ENCODE results near the gene PLEKHS1.
"Not testable (repeated sequence)": the region's sequence is repeated elsewhere in the genome, so short reads cannot be mapped to it uniquely, and the experiment has no call there.

Gene PLEKHS1

GRCh38 chr10:113791691-113792090, 40.2 kb downstream of the PLEKHS1 start:
- no peak for DNase-seq (ENCODE audit: low spot score)

GRCh38 chr10:113801569-113801968, 50.1 kb downstream of the PLEKHS1 start:
- no peak for DNase-seq (ENCODE audit: low spot score)

DNA sequence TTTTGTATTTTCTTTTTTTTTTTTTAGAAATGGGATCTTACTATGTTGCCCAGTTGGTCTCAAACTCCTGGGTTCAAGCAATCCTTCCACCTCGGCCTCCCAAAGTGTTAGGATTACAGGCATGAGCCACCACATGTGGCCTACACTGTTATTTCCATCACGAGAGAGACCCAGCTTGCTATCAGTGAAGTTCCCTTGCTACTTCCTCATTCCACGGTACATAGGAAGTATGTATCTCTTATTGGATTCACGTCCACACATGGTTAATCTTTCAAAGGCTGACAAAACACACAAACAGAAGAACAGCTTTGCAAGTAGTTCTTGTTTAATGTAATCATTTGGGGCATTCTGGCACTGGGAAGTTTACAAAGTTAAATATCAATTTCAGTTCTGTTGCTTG, 51.5 kb downstream of the PLEKHS1 start:
- no peak for DNase-seq (ENCODE audit: low spot score)

DNA sequence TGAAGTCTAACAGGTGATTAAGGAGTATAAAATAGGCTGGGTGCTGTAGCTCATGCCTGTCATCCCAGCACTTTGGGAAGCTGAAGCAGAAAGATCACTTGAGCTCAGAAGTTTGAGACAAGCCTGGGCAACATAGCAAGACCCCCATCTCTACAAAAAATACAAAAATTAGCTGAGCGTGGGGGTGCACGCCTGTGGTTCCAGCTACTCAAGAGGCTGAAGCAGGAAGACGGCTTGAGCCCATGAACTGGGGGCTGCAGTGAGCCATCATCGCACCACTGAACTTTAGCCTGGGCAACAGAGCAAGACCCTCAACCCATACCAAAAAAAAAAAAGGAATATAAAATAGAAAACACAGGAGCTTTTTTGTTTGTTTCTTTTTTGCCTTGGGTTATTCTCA, 55.0 kb downstream of the PLEKHS1 start:
- no peak for DNase-seq (ENCODE audit: low spot score)

DNA sequence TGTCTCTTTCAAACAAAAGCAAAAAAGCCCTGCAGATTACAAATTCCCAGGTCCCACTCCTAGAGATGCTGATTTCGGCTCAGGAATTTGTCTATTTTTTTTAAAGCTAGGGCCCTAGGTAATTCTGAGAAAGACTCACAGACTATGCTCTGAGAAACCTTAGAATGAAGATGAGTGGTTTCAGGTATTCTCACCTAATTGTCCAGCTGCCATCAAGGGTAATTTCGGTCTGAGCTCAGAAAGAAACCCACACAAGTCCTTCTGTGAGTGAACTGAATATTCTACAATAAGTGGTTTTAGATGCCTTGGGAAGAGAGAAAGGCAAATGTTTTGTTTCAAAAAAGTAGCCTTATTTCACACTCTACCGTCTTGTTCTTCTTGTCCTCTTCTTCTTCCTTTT, 56.7 kb downstream of the PLEKHS1 start:
- DNase-seq (ENCODE audit: low spot score): no peak

DNA sequence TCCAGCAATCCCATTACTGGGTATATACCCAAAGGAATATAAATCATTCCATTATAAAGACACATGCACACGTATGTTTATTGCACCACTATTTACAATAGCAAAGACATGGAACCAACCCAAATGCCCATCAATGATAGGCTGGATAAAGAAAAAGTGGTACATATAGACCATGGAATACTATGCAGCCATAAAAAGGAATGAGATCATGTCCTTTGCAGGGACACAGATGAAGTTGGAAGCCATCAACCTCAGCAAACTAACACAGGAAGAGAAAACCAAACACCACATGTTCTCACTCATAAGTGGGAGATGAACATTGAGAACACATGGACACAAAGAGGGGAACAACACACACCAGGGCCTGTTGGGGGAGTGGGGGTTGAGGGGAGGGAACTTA, 63.2 kb downstream of the PLEKHS1 start:
- not testable (repeated sequence) for DNase-seq (ENCODE audit: low spot score)

DNA sequence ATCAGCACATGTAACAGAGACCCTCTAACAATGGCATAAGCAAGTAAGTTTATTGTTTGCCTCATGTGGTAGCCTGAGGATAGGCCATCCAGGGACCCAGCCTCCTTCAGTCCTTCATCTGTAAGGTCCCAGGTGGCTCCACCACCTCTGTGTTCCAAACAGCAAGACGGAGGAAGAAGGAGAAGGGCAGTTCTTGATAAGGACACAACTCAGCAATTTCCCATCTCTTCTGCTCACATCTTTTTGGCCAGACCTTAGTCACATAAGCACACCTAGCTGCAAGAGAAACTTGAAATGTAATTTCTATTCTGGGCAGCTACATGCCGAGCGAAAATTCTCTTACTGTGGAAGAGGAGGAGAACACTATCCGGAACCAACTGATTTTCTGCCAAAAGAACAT, 68.5 kb downstream of the PLEKHS1 start:
- no peak for DNase-seq (ENCODE audit: low spot score)

- no peak for DNase-seq (ENCODE audit: low spot score)
Measured at GRCh38 chr10:113820507-113820906, 69.0 kb downstream of the PLEKHS1 start.

DNA sequence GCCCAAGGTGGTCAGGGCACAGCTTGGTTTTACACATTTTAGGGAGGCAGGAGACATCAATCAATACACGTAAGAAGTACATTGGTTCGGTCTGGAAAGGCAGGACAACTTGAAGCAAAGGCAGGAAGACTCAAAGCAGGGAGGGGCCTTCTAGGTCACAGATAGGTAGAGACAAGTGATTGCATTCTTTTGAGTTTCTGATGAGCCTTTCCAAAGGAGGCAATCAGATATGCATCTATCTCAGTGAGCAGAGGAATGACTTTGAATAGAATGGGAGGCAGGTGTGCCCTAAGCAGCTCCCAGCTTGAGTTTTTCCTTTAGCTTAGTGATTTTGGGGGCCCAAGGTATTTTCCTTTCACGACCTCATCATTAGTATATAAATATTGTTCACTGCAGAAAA, 69.8 kb downstream of the PLEKHS1 start:
- DNase-seq (ENCODE audit: low spot score): not testable (repeated sequence)

- no peak for DNase-seq (ENCODE audit: low spot score)
Measured at GRCh38 chr10:113822174-113822573, 70.7 kb downstream of the PLEKHS1 start.

DNA sequence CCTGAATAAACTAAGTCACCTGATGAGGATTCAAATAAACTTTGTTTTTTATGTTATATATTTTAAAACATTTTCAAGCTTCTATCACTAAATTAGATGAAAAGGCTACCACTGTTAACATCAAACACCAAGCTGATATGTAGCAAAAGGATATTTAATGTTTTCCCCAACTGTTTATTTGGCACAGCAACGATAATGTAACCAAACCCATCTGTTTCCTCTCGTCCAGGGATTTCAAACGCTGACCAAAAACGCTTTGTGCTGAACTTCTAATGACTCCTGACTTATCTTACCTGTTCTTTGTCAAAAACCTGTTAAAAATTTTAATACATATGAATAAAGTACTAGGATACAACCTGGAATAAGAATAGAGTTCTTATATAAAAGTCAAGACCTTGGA, 71.9 kb downstream of the PLEKHS1 start:
- DNase-seq (ENCODE audit: low spot score): no peak

DNA sequence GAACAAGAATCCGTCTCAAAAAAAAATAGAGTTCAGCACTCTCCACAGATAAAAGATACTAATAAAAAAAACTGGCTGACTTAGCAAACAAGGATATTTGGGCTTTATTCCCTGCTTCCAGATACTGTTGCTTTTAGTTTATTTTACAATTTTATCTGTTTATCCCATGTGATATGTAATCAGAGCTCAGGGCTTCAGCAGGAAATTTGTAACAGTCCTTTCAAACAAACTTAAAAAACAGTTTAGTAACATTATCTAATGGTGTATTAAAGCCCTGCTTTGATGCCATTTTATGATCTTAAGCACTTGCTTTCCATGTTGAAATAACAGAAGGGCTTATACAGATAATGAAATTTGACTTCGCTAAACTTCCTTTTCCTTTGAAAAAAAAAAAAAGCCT, 74.3 kb downstream of the PLEKHS1 start:
- DNase-seq (ENCODE audit: low spot score): no peak

- DNase-seq (ENCODE audit: low spot score): not testable (repeated sequence)
Measured at GRCh38 chr10:113828567-113828966, 77.1 kb downstream of the PLEKHS1 start.
